Parathyroid adenoma (tissue), 2 donors: Measurements from ENCODE around the gene PLPP6.

Experiments
- H2AFZ ChIP-seq: fragments of 300-600 bp; sonication (generic); one replicate; pipeline ENCODE4 v1.7.0; 2017; ENCODE audit warnings: antibody characterized with exemption, mild to moderate bottlenecking
- H3K27ac ChIP-seq: fragments of 300-600 bp; sonication (generic); one replicate; pipeline ENCODE4 v1.7.0; 2017
- H3K27me3 ChIP-seq: fragments of 300-600 bp; sonication (generic); one replicate; pipeline ENCODE4 v1.7.0; 2017; ENCODE audit warnings: low read length; ENCODE audit not compliant: control insufficient read depth, insufficient read depth
- H3K36me3 ChIP-seq: fragments of 300-600 bp; sonication (generic); one replicate; pipeline ENCODE4 v1.7.0; 2017; ENCODE audit warnings: low read length; ENCODE audit not compliant: control insufficient read depth, insufficient read depth
- H3K4me1 ChIP-seq: fragments of 300-600 bp; sonication (generic); one replicate; pipeline ENCODE4 v1.7.0; 2017; ENCODE audit warnings: control low read depth
- H3K4me2 ChIP-seq: fragments of 300-600 bp; sonication (generic); one replicate; pipeline ENCODE4 v1.7.0; 2017; ENCODE audit warnings: low read length
- H3K4me3 ChIP-seq: fragments of 300-600 bp; sonication (generic); one replicate; pipeline ENCODE4 v1.7.0; 2017; ENCODE audit warnings: low read depth, low read length
- H3K79me2 ChIP-seq: fragments of 300-600 bp; sonication (generic); one replicate; pipeline ENCODE4 v1.7.0; 2017; ENCODE audit warnings: control low read depth
- H3K9ac ChIP-seq: fragments of 300-600 bp; sonication (generic); one replicate; pipeline ENCODE4 v1.7.0; 2017; ENCODE audit warnings: mild to moderate bottlenecking
- H3K9me3 ChIP-seq: fragments of 300-600 bp; sonication (generic); one replicate; pipeline ENCODE4 v1.7.0; 2017; ENCODE audit warnings: low read length; ENCODE audit not compliant: control insufficient read depth
- TF ChIP-seq, protein P1 (sequence below): fragments of 300-600 bp; sonication (generic); IDR thresholded peaks from one replicate; pipeline ENCODE4 v1.7.0; 2017; ENCODE audit warnings: antibody characterized with exemption, mild to moderate bottlenecking
- donor health status: primary hyperparathyroidism.

Gene PLPP6

DNA sequence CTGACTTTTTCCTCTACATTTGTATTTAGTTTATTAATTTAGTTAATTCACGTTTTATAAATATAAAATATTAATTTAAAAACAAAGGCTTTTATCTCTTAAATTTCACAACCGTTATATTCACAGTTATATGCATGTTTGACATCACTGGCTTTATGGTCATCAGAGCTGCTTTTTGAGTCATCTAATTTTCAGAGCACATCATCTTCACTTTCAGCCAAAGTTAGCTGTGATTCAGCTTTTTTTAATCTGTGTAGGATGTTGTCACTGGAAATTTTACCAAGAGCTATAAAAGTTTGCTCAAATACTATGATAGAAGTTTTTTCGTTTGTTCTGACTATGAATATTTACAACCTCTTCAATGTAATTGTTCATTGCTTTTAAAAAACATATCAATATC is 29.7 kb downstream of the PLPP6 start:
- Histone ChIP-seq H3K4me1 (no peaks in the 10 kb centered on the region), H3K4me2 (no peak overlapping the region)

DNA sequence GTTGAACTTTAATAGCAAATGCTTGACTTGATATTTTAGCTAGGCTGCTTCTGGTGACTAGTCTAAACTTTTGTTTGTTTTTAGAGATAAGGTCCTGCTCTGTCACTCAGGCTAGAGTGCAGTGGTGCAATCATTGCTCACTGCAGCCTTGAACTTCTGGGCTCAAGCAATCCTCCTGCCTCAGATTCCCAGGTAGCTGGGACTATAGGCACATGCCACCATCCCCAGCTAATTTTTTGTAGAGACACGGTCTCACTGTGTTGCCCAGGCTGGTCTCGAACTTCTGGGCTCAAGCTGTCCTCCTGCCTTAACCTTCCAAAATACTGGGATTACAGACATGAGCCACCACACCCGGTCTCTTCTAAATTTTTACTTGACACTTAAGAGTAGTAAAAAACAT is 38.0 kb downstream of the PLPP6 start:
- Histone ChIP-seq H2AFZ (no peak overlapping the region), H3K4me2 (no peak overlapping the region), H3K79me2 (no peaks in the 10 kb centered on the region), H3K4me1 (no peaks in the 10 kb centered on the region), H3K27ac (no peak overlapping the region), H3K9me3 (no peaks in the 10 kb centered on the region), H3K36me3 (no peaks in the 10 kb centered on the region), H3K4me3 (no peak overlapping the region), H3K27me3 (no peaks in the 10 kb centered on the region), H3K9ac (no peak overlapping the region)
- TF ChIP-seq, protein P1, sequence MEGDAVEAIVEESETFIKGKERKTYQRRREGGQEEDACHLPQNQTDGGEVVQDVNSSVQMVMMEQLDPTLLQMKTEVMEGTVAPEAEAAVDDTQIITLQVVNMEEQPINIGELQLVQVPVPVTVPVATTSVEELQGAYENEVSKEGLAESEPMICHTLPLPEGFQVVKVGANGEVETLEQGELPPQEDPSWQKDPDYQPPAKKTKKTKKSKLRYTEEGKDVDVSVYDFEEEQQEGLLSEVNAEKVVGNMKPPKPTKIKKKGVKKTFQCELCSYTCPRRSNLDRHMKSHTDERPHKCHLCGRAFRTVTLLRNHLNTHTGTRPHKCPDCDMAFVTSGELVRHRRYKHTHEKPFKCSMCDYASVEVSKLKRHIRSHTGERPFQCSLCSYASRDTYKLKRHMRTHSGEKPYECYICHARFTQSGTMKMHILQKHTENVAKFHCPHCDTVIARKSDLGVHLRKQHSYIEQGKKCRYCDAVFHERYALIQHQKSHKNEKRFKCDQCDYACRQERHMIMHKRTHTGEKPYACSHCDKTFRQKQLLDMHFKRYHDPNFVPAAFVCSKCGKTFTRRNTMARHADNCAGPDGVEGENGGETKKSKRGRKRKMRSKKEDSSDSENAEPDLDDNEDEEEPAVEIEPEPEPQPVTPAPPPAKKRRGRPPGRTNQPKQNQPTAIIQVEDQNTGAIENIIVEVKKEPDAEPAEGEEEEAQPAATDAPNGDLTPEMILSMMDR, result no peak

More for the DNA sequence above, 29.7 kb downstream of the PLPP6 start:
- Histone ChIP-seq H3K27ac (no peak overlapping the region), H2AFZ (no peak overlapping the region), H3K36me3 (no peaks in the 10 kb centered on the region), H3K9me3 (no peaks in the 10 kb centered on the region), H3K9ac (no peak overlapping the region), H3K27me3 (no peaks in the 10 kb centered on the region), H3K79me2 (no peaks in the 10 kb centered on the region), H3K4me3 (no peak overlapping the region)
- TF ChIP-seq, protein P1, result no peak

DNA sequence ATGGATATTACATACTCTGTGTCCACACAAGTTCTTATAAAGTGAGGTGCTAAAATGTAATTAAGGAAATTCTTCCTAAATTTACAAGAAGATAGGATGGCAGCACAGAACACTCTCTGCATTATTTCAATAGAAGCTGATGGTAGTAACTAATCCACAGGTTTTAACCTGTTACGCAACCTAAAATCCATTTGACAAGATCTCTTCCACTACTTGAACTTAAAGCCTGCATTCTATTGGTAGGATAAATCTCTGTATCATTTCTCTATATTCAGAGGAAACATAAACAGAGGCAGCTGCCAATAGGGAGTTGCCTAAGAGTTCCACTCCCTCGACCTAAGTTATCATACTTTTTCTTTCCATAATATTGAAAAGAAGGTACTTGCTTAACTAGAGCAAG is 38.8 kb downstream of the PLPP6 start:
- H3K4me2 ChIP-seq, result no peak overlapping the region
- H3K27ac ChIP-seq, result no peak overlapping the region
- H2AFZ ChIP-seq, result no peak overlapping the region
- no peaks in the 10 kb centered on the region for H3K79me2 ChIP-seq
- no peaks in the 10 kb centered on the region for H3K27me3 ChIP-seq
- TF ChIP-seq, protein P1, result no peak
- H3K9me3 ChIP-seq, result no peaks in the 10 kb centered on the region
- no peak overlapping the region for H3K9ac ChIP-seq
- no peaks in the 10 kb centered on the region for H3K4me1 ChIP-seq
- H3K4me3 ChIP-seq, result no peak overlapping the region
- H3K36me3 ChIP-seq, result no peaks in the 10 kb centered on the region

DNA sequence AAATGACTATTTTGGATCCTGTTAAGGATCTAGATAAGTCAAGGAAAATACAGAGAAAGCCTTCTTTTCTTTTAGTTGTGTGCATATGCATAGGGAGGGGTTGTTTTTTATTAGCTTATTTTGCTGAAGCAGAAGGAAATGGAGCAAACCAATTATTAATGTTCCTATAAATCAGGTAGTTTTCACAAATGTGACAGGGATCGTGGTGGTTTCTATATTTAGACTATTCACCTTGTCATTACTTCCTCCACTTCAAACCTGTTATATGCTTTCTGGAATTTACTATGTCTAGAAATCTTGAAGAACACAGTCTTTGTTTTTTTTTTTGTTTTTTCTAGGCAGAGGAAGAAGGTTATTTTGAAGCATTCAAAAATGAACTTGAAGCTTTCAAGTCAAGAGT is 39.4 kb downstream of the PLPP6 start:
- TF ChIP-seq, protein P1, result no peak
- no peaks in the 10 kb centered on the region for H3K9me3 ChIP-seq
- no peak overlapping the region for H3K9ac ChIP-seq
- H3K4me3 ChIP-seq, result no peak overlapping the region
- H3K36me3 ChIP-seq, result no peaks in the 10 kb centered on the region
- H3K4me1 ChIP-seq, result no peaks in the 10 kb centered on the region
- H3K27me3 ChIP-seq, result no peaks in the 10 kb centered on the region
- no peak overlapping the region for H2AFZ ChIP-seq
- H3K27ac ChIP-seq, result no peak overlapping the region
- H3K4me2 ChIP-seq, result no peak overlapping the region
- H3K79me2 ChIP-seq, result no peaks in the 10 kb centered on the region

DNA sequence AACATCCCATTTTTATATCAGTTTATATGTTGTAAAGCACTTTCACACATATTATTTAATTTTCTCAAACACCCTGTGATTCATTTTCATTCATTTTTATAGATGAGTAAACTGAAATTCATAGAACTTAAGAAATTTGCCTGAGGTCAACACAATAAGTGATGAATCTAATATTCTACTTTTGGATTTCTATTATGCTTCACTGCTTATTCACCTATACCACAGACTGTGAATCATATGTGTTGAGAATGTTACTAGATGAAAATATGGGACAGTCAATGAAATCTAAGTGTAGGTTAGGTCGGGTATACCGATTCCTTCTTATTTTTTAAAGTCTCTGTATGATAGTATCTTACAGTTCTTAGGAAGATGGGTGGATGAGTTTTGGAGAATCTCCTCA is 42.0 kb downstream of the PLPP6 start:
- H3K79me2 ChIP-seq, result no peaks in the 10 kb centered on the region
- H3K36me3 ChIP-seq, result no peaks in the 10 kb centered on the region
- H3K27me3 ChIP-seq, result no peaks in the 10 kb centered on the region
- no peak overlapping the region for H3K4me3 ChIP-seq
- H3K9me3 ChIP-seq, result no peaks in the 10 kb centered on the region
- no peak overlapping the region for H3K9ac ChIP-seq
- no peak overlapping the region for H2AFZ ChIP-seq
- no peak overlapping the region for H3K27ac ChIP-seq
- H3K4me1 ChIP-seq, result no peaks in the 10 kb centered on the region
- H3K4me2 ChIP-seq, result no peak overlapping the region
- TF ChIP-seq, protein P1, result no peak
